Naive B cell (primary cell): ENCODE measurements around the gene LRRC4C. TPM values are rescaled to one million over a fixed set of nuclear protein-coding genes. Genes with fewer than 3 reads are reported as not detected.
A peak's percentile ranks its signal among the peaks of the same experiment; 100 is the strongest.

Source experiments
- ATAC-seq, 2 donors: fragments of 150-1000 bp; cut with Tn5 transposase; 2 replicates each; pipeline ENCODE4 v1.10.0; 2021; ENCODE audit warnings: low read depth in 2 of 2, mild to moderate bottlenecking in 2 of 2, moderate library complexity in 2 of 2
- DNase-seq: peaks from one replicate; pipeline ENCODE4 v3.0.0; 2022
- H3K27ac Mint-ChIP-seq, 6 donors: one replicate each; pipeline ENCODE4 v1.8.0; 2020 to 2022; ENCODE audit warnings: mild to moderate bottlenecking in 6 of 6, mixed read lengths in 6 of 6, moderate library complexity in 5 of 6, inconsistent platforms in 2 of 6
- H3K27me3 Mint-ChIP-seq, 3 donors: one replicate each; pipeline ENCODE4 v1.8.0; 2021 to 2022; ENCODE audit warnings: mixed read lengths in 3 of 3, mild to moderate bottlenecking in 1 of 3
- H3K36me3 Mint-ChIP-seq, 2 donors: one replicate each; pipeline ENCODE4 v1.8.0; 2020 to 2022; ENCODE audit warnings: mixed read lengths in 2 of 2, inconsistent platforms in 1 of 2, mild to moderate bottlenecking in 1 of 2
- H3K4me1 Mint-ChIP-seq, 3 donors: one replicate each; pipeline ENCODE4 v1.8.0; 2020 to 2022; ENCODE audit warnings: mixed read lengths in 3 of 3, inconsistent platforms in 1 of 3, mild to moderate bottlenecking in 1 of 3, moderate library complexity in 1 of 3
- H3K4me3 Mint-ChIP-seq, 8 donors: one replicate each; pipeline ENCODE4 v1.8.0; 2020 to 2022; ENCODE audit warnings: mild to moderate bottlenecking in 8 of 8, mixed read lengths in 8 of 8, moderate library complexity in 8 of 8, inconsistent platforms in 2 of 8
- H3K9me3 Mint-ChIP-seq, 7 donors: one replicate each; pipeline ENCODE4 v1.8.0; 2020 to 2022; ENCODE audit warnings: mixed read lengths in 7 of 7, mild to moderate bottlenecking in 5 of 7, inconsistent platforms in 2 of 7, moderate library complexity in 1 of 7
- polyA plus RNA-seq, 6 donors: library from polyadenylated mRNA; unstranded; fragments of 300-500 nt; fragmentation: Illumina TruSeq; gene quantifications; one replicate each; pipeline ENCODE4 v1.2.3, GENCODE V29; 2021; ENCODE audit warnings: low read depth in 6 of 6

The LRRC4C gene
- polyA plus RNA-seq, 6 donors from 2014 or later = not detected

- DNase-seq = no peak
- no peaks in the 10 kb centered on the region for H3K27me3 Mint-ChIP-seq
- ATAC-seq = no peak
- H3K36me3 Mint-ChIP-seq = no peaks in the 10 kb centered on the region
- H3K4me3 Mint-ChIP-seq = no peak overlapping the region
- H3K9me3 Mint-ChIP-seq = peaks cover 3 to 16% (median 5%) of the 10 kb centered on the region in 7 donors
- H3K27ac Mint-ChIP-seq = no peak overlapping the region
- no peaks in the 10 kb centered on the region for H3K4me1 Mint-ChIP-seq
Observed at GRCh38 chr11:40842750-40843339, 616.6 kb downstream of the LRRC4C start.

- Mint-ChIP-seq H3K4me1 (no peaks in the 10 kb centered on the region), H3K36me3 (no peaks in the 10 kb centered on the region), H3K27ac (no peak overlapping the region), H3K4me3 (peak overlapping the region in 1 of 8 donors; percentile 25), H3K9me3 (peaks cover 0 to 14% (median 5%) of the 10 kb centered on the region in 7 donors), H3K27me3 (no peaks in the 10 kb centered on the region)
- DNase-seq (no peak), ATAC-seq (no peak)
Observed at GRCh38 chr11:40841231-40841630, 618.2 kb downstream of the LRRC4C start.

GRCh38 chr11:40838181-40838683 lies 621.2 kb downstream of the LRRC4C start:
- no peak overlapping the region for H3K4me3 Mint-ChIP-seq
- ATAC-seq (no peak), DNase-seq (no peak)
- no peaks in the 10 kb centered on the region for H3K36me3 Mint-ChIP-seq
- no peaks in the 10 kb centered on the region for H3K27me3 Mint-ChIP-seq
- H3K9me3 Mint-ChIP-seq = peaks cover 0 to 9% (median 3%) of the 10 kb centered on the region in 7 donors
- no peaks in the 10 kb centered on the region for H3K4me1 Mint-ChIP-seq
- no peak overlapping the region for H3K27ac Mint-ChIP-seq

- Mint-ChIP-seq H3K4me3 (no peak overlapping the region), H3K36me3 (no peaks in the 10 kb centered on the region), H3K9me3 (peaks cover 0 to 14% (median 7%) of the 10 kb centered on the region in 7 donors), H3K27ac (no peak overlapping the region), H3K27me3 (no peaks in the 10 kb centered on the region), H3K4me1 (no peaks in the 10 kb centered on the region)
- no peak for ATAC-seq
- DNase-seq = no peak
Observed at GRCh38 chr11:40827116-40827515, 632.3 kb downstream of the LRRC4C start.

GRCh38 chr11:40826601-40827000 lies 632.9 kb downstream of the LRRC4C start:
- DNase-seq (no peak), ATAC-seq (no peak)
- H3K9me3 Mint-ChIP-seq = peaks cover 0 to 14% (median 8%) of the 10 kb centered on the region in 7 donors
- H3K4me1 Mint-ChIP-seq = no peaks in the 10 kb centered on the region
- H3K36me3 Mint-ChIP-seq = no peaks in the 10 kb centered on the region
- H3K27me3 Mint-ChIP-seq = no peaks in the 10 kb centered on the region
- H3K4me3 Mint-ChIP-seq = no peak overlapping the region
- H3K27ac Mint-ChIP-seq = no peak overlapping the region

- no peak overlapping the region for H3K27ac Mint-ChIP-seq
- H3K4me3 Mint-ChIP-seq = no peak overlapping the region
- DNase-seq (no peak), ATAC-seq (no peak)
- no peaks in the 10 kb centered on the region for H3K27me3 Mint-ChIP-seq
- H3K36me3 Mint-ChIP-seq = no peaks in the 10 kb centered on the region
- H3K9me3 Mint-ChIP-seq = peaks cover 0 to 10% (median 7%) of the 10 kb centered on the region in 7 donors
- H3K4me1 Mint-ChIP-seq = no peaks in the 10 kb centered on the region
Observed at GRCh38 chr11:40825201-40825834, 634.1 kb downstream of the LRRC4C start.

GRCh38 chr11:40819230-40819629 lies 640.2 kb downstream of the LRRC4C start:
- H3K27ac Mint-ChIP-seq = no peak overlapping the region
- ATAC-seq (no peak), DNase-seq (no peak)
- no peak overlapping the region for H3K4me3 Mint-ChIP-seq
- no peaks in the 10 kb centered on the region for H3K4me1 Mint-ChIP-seq
- peaks cover 0 to 16% (median 5%) of the 10 kb centered on the region in 7 donors for H3K9me3 Mint-ChIP-seq
- H3K36me3 Mint-ChIP-seq = no peaks in the 10 kb centered on the region
- H3K27me3 Mint-ChIP-seq = no peaks in the 10 kb centered on the region

GRCh38 chr11:40816976-40817375 lies 642.5 kb downstream of the LRRC4C start:
- Mint-ChIP-seq H3K4me3 (no peak overlapping the region), H3K27me3 (no peaks in the 10 kb centered on the region), H3K9me3 (peaks cover 0 to 11% (median 5%) of the 10 kb centered on the region in 7 donors), H3K36me3 (no peaks in the 10 kb centered on the region), H3K27ac (no peak overlapping the region), H3K4me1 (no peaks in the 10 kb centered on the region)
- ATAC-seq = no peak
- no peak for DNase-seq

GRCh38 chr11:40797981-40798380 lies 661.5 kb downstream of the LRRC4C start:
- DNase-seq = no peak
- H3K4me1 Mint-ChIP-seq = no peaks in the 10 kb centered on the region
- H3K36me3 Mint-ChIP-seq = no peaks in the 10 kb centered on the region
- no peak overlapping the region for H3K4me3 Mint-ChIP-seq
- H3K27me3 Mint-ChIP-seq = no peaks in the 10 kb centered on the region
- ATAC-seq = no peak
- peaks cover 0 to 10% (median 4%) of the 10 kb centered on the region in 7 donors for H3K9me3 Mint-ChIP-seq
- no peak overlapping the region for H3K27ac Mint-ChIP-seq

- H3K4me3 Mint-ChIP-seq = no peak overlapping the region
- H3K36me3 Mint-ChIP-seq = no peaks in the 10 kb centered on the region
- H3K27me3 Mint-ChIP-seq = no peaks in the 10 kb centered on the region
- ATAC-seq (no peak), DNase-seq (no peak)
- no peak overlapping the region for H3K27ac Mint-ChIP-seq
- no peaks in the 10 kb centered on the region for H3K4me1 Mint-ChIP-seq
- H3K9me3 Mint-ChIP-seq = peaks cover 0 to 12% (median 5%) of the 10 kb centered on the region in 7 donors
Observed at GRCh38 chr11:40787224-40787623, 672.2 kb downstream of the LRRC4C start.

GRCh38 chr11:40763046-40763445 lies 696.4 kb downstream of the LRRC4C start:
- Mint-ChIP-seq H3K4me3 (no peak overlapping the region), H3K9me3 (peaks cover 0 to 14% (median 4%) of the 10 kb centered on the region in 7 donors), H3K27me3 (no peaks in the 10 kb centered on the region), H3K36me3 (no peaks in the 10 kb centered on the region), H3K27ac (no peak overlapping the region), H3K4me1 (no peaks in the 10 kb centered on the region)
- DNase-seq (no peak), ATAC-seq (no peak)

- no peak for DNase-seq
- no peaks in the 10 kb centered on the region for H3K36me3 Mint-ChIP-seq
- ATAC-seq = no peak
- peaks cover 0 to 6% (median 4%) of the 10 kb centered on the region in 7 donors for H3K9me3 Mint-ChIP-seq
- no peaks in the 10 kb centered on the region for H3K27me3 Mint-ChIP-seq
- no peak overlapping the region for H3K4me3 Mint-ChIP-seq
- no peaks in the 10 kb centered on the region for H3K4me1 Mint-ChIP-seq
- H3K27ac Mint-ChIP-seq = no peak overlapping the region
Observed at GRCh38 chr11:40759341-40759740, 700.1 kb downstream of the LRRC4C start.

- DNase-seq (no peak), ATAC-seq (no peak)
- no peaks in the 10 kb centered on the region for H3K36me3 Mint-ChIP-seq
- peaks cover 0 to 27% (median 11%) of the 10 kb centered on the region in 7 donors for H3K9me3 Mint-ChIP-seq
- no peak overlapping the region for H3K27ac Mint-ChIP-seq
- no peaks in the 10 kb centered on the region for H3K27me3 Mint-ChIP-seq
- no peak overlapping the region for H3K4me3 Mint-ChIP-seq
- H3K4me1 Mint-ChIP-seq = no peaks in the 10 kb centered on the region
Observed at GRCh38 chr11:40754297-40754696, 705.2 kb downstream of the LRRC4C start.

- H3K27me3 Mint-ChIP-seq = no peaks in the 10 kb centered on the region
- no peaks in the 10 kb centered on the region for H3K4me1 Mint-ChIP-seq
- DNase-seq (no peak), ATAC-seq (no peak)
- H3K4me3 Mint-ChIP-seq = no peak overlapping the region
- peaks cover 7 to 37% (median 10%) of the 10 kb centered on the region in 7 donors for H3K9me3 Mint-ChIP-seq
- no peak overlapping the region for H3K27ac Mint-ChIP-seq
- no peaks in the 10 kb centered on the region for H3K36me3 Mint-ChIP-seq
Observed at GRCh38 chr11:40746282-40746681, 713.2 kb downstream of the LRRC4C start.
